GM12878 (cell line): ENCODE data around the gene DUSP12. TPM values are rescaled to one million over a fixed set of nuclear protein-coding genes. Genes with fewer than 3 reads are reported as not detected.

Experiments
- ATAC-seq: fragments of 200-7000 bp; cut with Tn5 transposase; 3 replicates; pipeline ENCODE4 v1.9.1; 2020; ENCODE audit warnings: mild to moderate bottlenecking, moderate library complexity
- BruUV-seq: library from RNA; stranded (reverse); fragments of 400-500 nt; replicated peaks from 2 replicates; lab custom pipeline; 2021; lab: Mats Ljungman, UMichigan
- CTCF ChIA-PET: fragments of 300-600 bp; sonication (Branson Sonifier 250); formaldehyde crosslinking; extraction: SDS; loops from one replicate; lab custom pipeline; 2021; ENCODE audit warnings: inconsistent platforms; lab: Yijun Ruan, JAX
- POLR2A ChIA-PET: fragments of 350-600 bp; formaldehyde crosslinking; extraction: SDS; loops from one replicate; lab custom pipeline; 2021; ENCODE audit warnings: inconsistent platforms; lab: Charles Lee
- RAD21 ChIA-PET: fragments of 300-600 bp; sonication (Branson Sonifier 250); formaldehyde crosslinking; loops from one replicate; lab custom pipeline; 2023; ENCODE audit warnings: antibody characterized with exemption; ENCODE audit not compliant: unreplicated experiment; lab: Charles Lee
- SMC1A ChIA-PET: fragments of 300-600 bp; sonication (Branson Sonifier 250); formaldehyde crosslinking; loops from one replicate; lab custom pipeline; 2023; ENCODE audit not compliant: unreplicated experiment, uncharacterized antibody; lab: Charles Lee
- DNase-seq: peaks from one replicate; pipeline ENCODE4 v3.0.0-alpha.2; 2011; ENCODE audit warnings: low read depth, low spot score
- FAIRE-seq: peaks from 3 replicates; lab custom pipeline; 2011; peaks lifted over from hg19 to GRCh38; lab: Jason Lieb, UNC
- H2AFZ ChIP-seq: 2 replicates; pipeline ENCODE4 v1.6.0; 2011; ENCODE audit warnings: low read depth, low read length, control low read depth; ENCODE audit not compliant: control insufficient read depth
- H3K27ac ChIP-seq: 2 replicates; pipeline ENCODE4 v1.5.1; 2011; ENCODE audit warnings: control low read depth; ENCODE audit not compliant: control insufficient read depth, insufficient read depth
- H3K27me3 ChIP-seq, 2 experiments: replicated peaks in 1 of 2; 2 replicates each; pipeline versions ENCODE4 v1.6.0 to v1.6.1; 2011; ENCODE audit warnings: low read length in 1 of 2; ENCODE audit not compliant: control insufficient read depth in 2 of 2, insufficient read depth in 2 of 2
- H3K36me3 ChIP-seq, 2 experiments: 2 replicates each; pipeline ENCODE4 v1.5.1; 2011; ENCODE audit warnings: low read length in 1 of 2; ENCODE audit not compliant: control insufficient read depth in 2 of 2, insufficient read depth in 2 of 2
- H3K4me1 ChIP-seq: 2 replicates; pipeline ENCODE4 v1.6.1; 2011; ENCODE audit warnings: mild to moderate bottlenecking, low read length, moderate library complexity, mixed read lengths; ENCODE audit not compliant: control insufficient read depth, insufficient read depth
- H3K4me2 ChIP-seq: 2 replicates; pipeline ENCODE4 v1.6.0; 2011; ENCODE audit warnings: control low read depth; ENCODE audit not compliant: control insufficient read depth, insufficient read depth
- H3K4me3 ChIP-seq: fragments of 200-600 bp; sonication (generic); 2 replicates; pipeline ENCODE4 v1.5.1; 2016
- H3K79me2 ChIP-seq: 2 replicates; pipeline ENCODE4 v1.6.0; 2011; ENCODE audit warnings: low read length; ENCODE audit not compliant: control insufficient read depth, insufficient read depth
- H3K9ac ChIP-seq: 2 replicates; pipeline ENCODE4 v1.8.0; 2011; ENCODE audit warnings: low read length, control low read depth, mixed read lengths; ENCODE audit not compliant: control insufficient read depth, insufficient read depth
- H3K9me3 ChIP-seq: replicated peaks from 3 replicates; pipeline ENCODE4 v1.5.1; 2011; ENCODE audit warnings: mild to moderate bottlenecking, low read length; ENCODE audit not compliant: control insufficient read depth, insufficient read depth
- H4K20me1 ChIP-seq: 2 replicates; pipeline ENCODE4 v1.6.0; 2011; ENCODE audit not compliant: control insufficient read depth, insufficient read depth
- IKZF1 ChIP-seq: fragments of 450-650 bp; conservative IDR thresholded peaks from 2 replicates; pipeline ENCODE4 v1.6.1; 2017; ENCODE audit warnings: antibody characterized with exemption, mild to moderate bottlenecking
- RUNX3 ChIP-seq: IDR thresholded peaks from 2 replicates; pipeline ENCODE4 v1.6.1; 2012; ENCODE audit warnings: low read length, inconsistent platforms
- ZNF207 ChIP-seq: fragments of 450-650 bp; IDR thresholded peaks from 2 replicates; pipeline ENCODE4 v1.6.1; 2014; ENCODE audit warnings: antibody characterized with exemption, mild to moderate bottlenecking, borderline replicate concordance
- WGBS: methylation state at CpG from one replicate; pipeline ENCODE4 v1.1.6; 2016; ENCODE audit warnings: low lambda C conversion rate; ENCODE audit not compliant: insufficient replicate concordance, insufficient coverage; ENCODE audit errors: missing lambda C conversion rate; 5-methylcytosine and 5-hydroxymethylcytosine counted together
- in situ Hi-C: fragments of 300-500 bp; cut with MboI; formaldehyde crosslinking; loops from 9 replicates; pipeline ENCODE4 v1.14.3; 2018; ENCODE audit warnings: mixed read lengths
- intact Hi-C: fragments of 100-400 bp; cut with micrococcal nuclease; formaldehyde crosslinking; loops from one replicate; pipeline ENCODE4 v1.14.2; 2022; ENCODE audit not compliant: unreplicated experiment
- polyA plus RNA-seq, 11 experiments: library from polyadenylated mRNA; depleted of rRNA in 4 of 11; unstranded in 6 of 11; stranded (reverse) in 5 of 11; fragments of >200 nt; fragmentation: Nextera tagmentation in 4 of 11; fragmentation: Illumina TruSeq in 1 of 11; extraction: Ambion mirVana in 4 of 11; extraction: Trizol in 1 of 11; gene quantifications; 1 replicate in 1 of 11; 2 replicates in 10 of 11; pipeline versions ENCODE4 v1.2.1 to v1.2.3, GENCODE V29; 2011 to 2016; ENCODE audit warnings: inconsistent platforms in 2 of 11, missing spikeins in 2 of 11, low read depth in 1 of 11
- total RNA-seq, 4 experiments: library from RNA; depleted of rRNA in 3 of 4; stranded (reverse); fragments of >200 nt in 3 of 4; fragmentation: Illumina TruSeq in 1 of 4; extraction: Trizol in 1 of 4; gene quantifications; 2 replicates each; pipeline versions ENCODE4 v1.2.1 to v1.2.3, GENCODE V29; 2013 to 2021
- TF ChIP-seq, protein P1 (sequence below): fragments of 450-650 bp; IDR thresholded peaks from 2 replicates; pipeline ENCODE4 v1.6.1; 2016; ENCODE audit warnings: mild to moderate bottlenecking, moderate library complexity, borderline replicate concordance

DUSP12 gene
- total and polyA plus RNA-seq, 10 of the 15 experiments (the other 5 are each of a cell fraction or from before 2014, with no cell fraction given), result 7.0 to 51.5 (median 35.4) TPM

DNA sequence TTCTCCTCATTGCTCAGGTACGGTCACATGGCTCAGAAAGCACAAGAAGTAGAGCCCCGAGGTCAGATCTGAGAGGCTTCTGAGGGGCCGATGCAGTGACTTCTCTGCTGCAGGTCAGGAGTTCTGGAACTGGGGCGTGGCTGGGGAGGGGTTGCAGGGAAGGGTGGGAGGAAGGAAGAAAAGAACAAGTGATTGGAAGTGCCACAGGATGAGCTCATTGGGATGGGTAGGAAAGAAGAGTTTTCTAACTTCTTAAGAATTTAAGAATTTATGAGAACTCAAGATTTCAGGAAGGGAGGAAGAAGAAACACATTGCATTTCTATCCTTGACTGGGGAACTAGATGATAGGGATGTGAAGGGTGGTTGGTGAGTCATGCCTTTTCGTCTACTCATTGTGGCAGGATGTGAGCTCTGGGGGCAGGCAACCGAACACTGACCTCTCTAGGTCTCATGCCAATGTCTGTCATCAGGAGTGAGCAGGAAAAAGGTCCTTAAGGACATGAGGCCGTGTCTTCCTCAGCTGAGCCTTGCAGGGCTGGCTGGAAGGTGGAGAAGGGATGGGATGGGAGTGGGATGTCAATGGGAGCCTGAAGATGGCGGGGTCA is 27.7 kb upstream of the DUSP12 start:
- in situ Hi-C loops (no loop called here), intact Hi-C loops (no loop called here)
- Histone ChIP-seq H4K20me1 (no peaks in the 10 kb centered on the region), H3K4me3 (no peak overlapping the region), H3K4me1 (peaks cover 53% of the 10 kb centered on the region), H3K4me2 (peak overlapping the region; percentile 7; the same call in 1 of the 2 replicates), H3K27me3 (no peaks in the 10 kb centered on the region), H3K9me3 (no peaks in the 10 kb centered on the region), H3K79me2 (peaks cover 11% of the 10 kb centered on the region), H3K36me3 (no peaks in the 10 kb centered on the region), H3K27ac (no peak overlapping the region), H2AFZ (no peak overlapping the region), H3K9ac (no peak overlapping the region)
- FAIRE-seq, result no peak
- TF ChIP-seq IKZF1 (peak; percentile 18; the same call in 1 of the 2 replicates), ZNF207 (no peak), RUNX3 (peak; percentile 17; the same call in 1 of the 2 replicates)
- TF ChIP-seq, protein P1, sequence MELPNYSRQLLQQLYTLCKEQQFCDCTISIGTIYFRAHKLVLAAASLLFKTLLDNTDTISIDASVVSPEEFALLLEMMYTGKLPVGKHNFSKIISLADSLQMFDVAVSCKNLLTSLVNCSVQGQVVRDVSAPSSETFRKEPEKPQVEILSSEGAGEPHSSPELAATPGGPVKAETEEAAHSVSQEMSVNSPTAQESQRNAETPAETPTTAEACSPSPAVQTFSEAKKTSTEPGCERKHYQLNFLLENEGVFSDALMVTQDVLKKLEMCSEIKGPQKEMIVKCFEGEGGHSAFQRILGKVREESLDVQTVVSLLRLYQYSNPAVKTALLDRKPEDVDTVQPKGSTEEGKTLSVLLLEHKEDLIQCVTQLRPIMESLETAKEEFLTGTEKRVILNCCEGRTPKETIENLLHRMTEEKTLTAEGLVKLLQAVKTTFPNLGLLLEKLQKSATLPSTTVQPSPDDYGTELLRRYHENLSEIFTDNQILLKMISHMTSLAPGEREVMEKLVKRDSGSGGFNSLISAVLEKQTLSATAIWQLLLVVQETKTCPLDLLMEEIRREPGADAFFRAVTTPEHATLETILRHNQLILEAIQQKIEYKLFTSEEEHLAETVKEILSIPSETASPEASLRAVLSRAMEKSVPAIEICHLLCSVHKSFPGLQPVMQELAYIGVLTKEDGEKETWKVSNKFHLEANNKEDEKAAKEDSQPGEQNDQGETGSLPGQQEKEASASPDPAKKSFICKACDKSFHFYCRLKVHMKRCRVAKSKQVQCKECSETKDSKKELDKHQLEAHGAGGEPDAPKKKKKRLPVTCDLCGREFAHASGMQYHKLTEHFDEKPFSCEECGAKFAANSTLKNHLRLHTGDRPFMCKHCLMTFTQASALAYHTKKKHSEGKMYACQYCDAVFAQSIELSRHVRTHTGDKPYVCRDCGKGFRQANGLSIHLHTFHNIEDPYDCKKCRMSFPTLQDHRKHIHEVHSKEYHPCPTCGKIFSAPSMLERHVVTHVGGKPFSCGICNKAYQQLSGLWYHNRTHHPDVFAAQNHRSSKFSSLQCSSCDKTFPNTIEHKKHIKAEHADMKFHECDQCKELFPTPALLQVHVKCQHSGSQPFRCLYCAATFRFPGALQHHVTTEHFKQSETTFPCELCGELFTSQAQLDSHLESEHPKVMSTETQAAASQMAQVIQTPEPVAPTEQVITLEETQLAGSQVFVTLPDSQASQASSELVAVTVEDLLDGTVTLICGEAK, result no peak
- RAD21 ChIA-PET, result interaction anchor here (1.3 kb wide), 1 partner anchor 15 kb away, joined by 3 read pairs; no protein-coding TSS in a partner anchor
- no TSS peak for BruUV-seq
- SMC1A ChIA-PET, result interaction anchor here (0.7 to 1.6 kb wide), 4 partner anchors 11 to 14 kb away, joined by 3 to 5 read pairs (median 4); partner anchors contain the start of gene FCRLA
- WGBS, result 49% methylated on average over 8 of the region's 8 CpGs
- POLR2A ChIA-PET, result interaction anchor here (0.8 to 1.1 kb wide), 2 partner anchors 12 to 15 kb away, joined by 3 to 5 read pairs; no protein-coding TSS in a partner anchor
- CTCF ChIA-PET, result no interaction called here
- DNase-seq, result no peak
- no peak for ATAC-seq
